ENCODE results near the gene RAPGEFL1. TPM values are rescaled to one million over a fixed set of nuclear protein-coding genes. Genes with fewer than 3 reads are reported as not detected.

RAPGEFL1 gene
- total RNA-seq, 1 experiment from 2014 or later: 1.5 TPM

DNA sequence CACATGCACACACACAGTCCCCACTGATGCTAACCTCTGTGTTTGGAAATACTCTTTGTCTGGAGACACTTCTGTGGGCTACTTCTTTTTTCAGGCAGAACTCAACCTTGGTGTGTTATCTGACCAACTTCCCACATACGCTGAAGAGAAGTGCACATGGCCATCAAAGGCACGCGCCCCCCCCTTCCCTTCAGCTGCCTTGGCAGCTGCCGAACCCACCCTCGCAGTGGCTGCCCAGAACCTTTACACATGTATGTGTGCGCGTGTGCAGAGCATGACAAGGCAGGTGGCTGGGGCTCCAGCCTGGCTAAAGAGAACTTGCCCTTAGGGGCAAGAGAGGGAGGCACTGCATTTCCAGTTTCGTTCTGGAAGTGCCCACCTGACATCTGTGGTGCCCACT lies 3.9 kb downstream of the RAPGEFL1 start:
- no peak overlapping the region for H3K4me2 ChIP-seq (ENCODE audit: low read length)
- DNase-seq (no peak), ATAC-seq (no peak)
- H3K27ac ChIP-seq (ENCODE audit: low read length): no peak overlapping the region
- H4K20me1 ChIP-seq (ENCODE audit: low read length): no peaks in the 10 kb centered on the region
- H3K4me3 ChIP-seq (ENCODE audit: low read length): no peak overlapping the region
- no peak for TF ChIP-seq EZH2phosphoT487 (IDR thresholded peaks at IDR 0.05; ENCODE audit: borderline replicate concordance, low read length)
- TF ChIP-seq EZH2 (IDR thresholded peaks at IDR 0.05; ENCODE audit: low read length, unreplicated experiment): no peak
- TF ChIP-seq, protein P1, sequence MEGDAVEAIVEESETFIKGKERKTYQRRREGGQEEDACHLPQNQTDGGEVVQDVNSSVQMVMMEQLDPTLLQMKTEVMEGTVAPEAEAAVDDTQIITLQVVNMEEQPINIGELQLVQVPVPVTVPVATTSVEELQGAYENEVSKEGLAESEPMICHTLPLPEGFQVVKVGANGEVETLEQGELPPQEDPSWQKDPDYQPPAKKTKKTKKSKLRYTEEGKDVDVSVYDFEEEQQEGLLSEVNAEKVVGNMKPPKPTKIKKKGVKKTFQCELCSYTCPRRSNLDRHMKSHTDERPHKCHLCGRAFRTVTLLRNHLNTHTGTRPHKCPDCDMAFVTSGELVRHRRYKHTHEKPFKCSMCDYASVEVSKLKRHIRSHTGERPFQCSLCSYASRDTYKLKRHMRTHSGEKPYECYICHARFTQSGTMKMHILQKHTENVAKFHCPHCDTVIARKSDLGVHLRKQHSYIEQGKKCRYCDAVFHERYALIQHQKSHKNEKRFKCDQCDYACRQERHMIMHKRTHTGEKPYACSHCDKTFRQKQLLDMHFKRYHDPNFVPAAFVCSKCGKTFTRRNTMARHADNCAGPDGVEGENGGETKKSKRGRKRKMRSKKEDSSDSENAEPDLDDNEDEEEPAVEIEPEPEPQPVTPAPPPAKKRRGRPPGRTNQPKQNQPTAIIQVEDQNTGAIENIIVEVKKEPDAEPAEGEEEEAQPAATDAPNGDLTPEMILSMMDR (conservative IDR thresholded peaks at IDR 0.05; ENCODE audit: low read depth, low read length): no peak
- intact Hi-C loops (cut with micrococcal nuclease): no loop called here
- BruUV-seq (replicated peaks): no TSS peak
- H3K9me3 ChIP-seq (ENCODE audit: low read length): no peaks in the 10 kb centered on the region
- ChIA-PET POLR2A (ENCODE audit: unreplicated experiment) (no interaction called here), CTCF (no interaction called here)
- no peaks in the 10 kb centered on the region for H3K79me2 ChIP-seq (ENCODE audit: low read length)
- no peaks in the 10 kb centered on the region for H3F3A ChIP-seq (ENCODE audit: low read length, unreplicated experiment)
- no peak overlapping the region for H3K9ac ChIP-seq (ENCODE audit: low read length)
- no peaks in the 10 kb centered on the region for H3K9me2 ChIP-seq (replicated peaks; ENCODE audit: low read length)
- no peaks in the 10 kb centered on the region for H3K27me3 ChIP-seq (ENCODE audit: low read length)
- H2AFZ ChIP-seq (ENCODE audit: low read length): no peak overlapping the region
- no peaks in the 10 kb centered on the region for H3K36me3 ChIP-seq (ENCODE audit: low read depth, low read length)
- no peaks in the 10 kb centered on the region for H3K4me1 ChIP-seq (ENCODE audit: insufficient read depth, low read length)

DNA sequence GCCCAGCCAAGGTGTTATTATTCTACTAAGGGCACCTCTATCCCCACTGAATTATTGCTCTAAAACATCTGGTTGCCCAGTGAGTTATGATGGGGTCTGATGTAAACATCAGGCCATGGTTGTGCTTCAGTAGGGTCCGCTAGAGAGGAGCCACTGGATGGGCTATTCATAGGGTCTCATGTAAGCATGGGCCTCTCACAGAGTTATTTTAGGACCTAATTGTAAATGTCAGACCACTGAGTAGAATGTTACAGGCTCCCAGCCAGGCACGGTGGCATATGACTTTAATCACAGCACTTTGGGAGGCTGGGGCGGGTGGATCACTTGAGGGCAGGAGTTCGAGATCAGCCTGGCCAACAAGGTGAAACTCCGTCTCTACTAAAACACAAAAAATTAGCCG lies 5.3 kb downstream of the RAPGEFL1 start:
- H3K9me3 ChIP-seq (ENCODE audit: low read length): no peaks in the 10 kb centered on the region
- TF ChIP-seq, protein P1 (conservative IDR thresholded peaks at IDR 0.05; ENCODE audit: low read depth, low read length): no peak
- TF ChIP-seq EZH2 (IDR thresholded peaks at IDR 0.05; ENCODE audit: low read length, unreplicated experiment) (no peak), EZH2phosphoT487 (IDR thresholded peaks at IDR 0.05; ENCODE audit: borderline replicate concordance, low read length) (no peak)
- ATAC-seq (no peak), DNase-seq (no peak)
- no peaks in the 10 kb centered on the region for H3K79me2 ChIP-seq (ENCODE audit: low read length)
- CTCF ChIA-PET: no interaction called here
- H3K9ac ChIP-seq (ENCODE audit: low read length): no peak overlapping the region
- H3K36me3 ChIP-seq (ENCODE audit: low read depth, low read length): no peaks in the 10 kb centered on the region
- no TSS peak for BruUV-seq (replicated peaks)
- H3K4me3 ChIP-seq (ENCODE audit: low read length): no peak overlapping the region
- no peak overlapping the region for H3K4me2 ChIP-seq (ENCODE audit: low read length)
- H4K20me1 ChIP-seq (ENCODE audit: low read length): no peaks in the 10 kb centered on the region
- no peaks in the 10 kb centered on the region for H3F3A ChIP-seq (ENCODE audit: low read length, unreplicated experiment)
- H3K9me2 ChIP-seq (replicated peaks; ENCODE audit: low read length): no peaks in the 10 kb centered on the region
- no peak overlapping the region for H3K27ac ChIP-seq (ENCODE audit: low read length)
- no peak overlapping the region for H2AFZ ChIP-seq (ENCODE audit: low read length)
- no peaks in the 10 kb centered on the region for H3K27me3 ChIP-seq (ENCODE audit: low read length)
- intact Hi-C loops (cut with micrococcal nuclease): no loop called here
- H3K4me1 ChIP-seq (ENCODE audit: insufficient read depth, low read length): no peaks in the 10 kb centered on the region
- POLR2A ChIA-PET (ENCODE audit: unreplicated experiment): no interaction called here

DNA sequence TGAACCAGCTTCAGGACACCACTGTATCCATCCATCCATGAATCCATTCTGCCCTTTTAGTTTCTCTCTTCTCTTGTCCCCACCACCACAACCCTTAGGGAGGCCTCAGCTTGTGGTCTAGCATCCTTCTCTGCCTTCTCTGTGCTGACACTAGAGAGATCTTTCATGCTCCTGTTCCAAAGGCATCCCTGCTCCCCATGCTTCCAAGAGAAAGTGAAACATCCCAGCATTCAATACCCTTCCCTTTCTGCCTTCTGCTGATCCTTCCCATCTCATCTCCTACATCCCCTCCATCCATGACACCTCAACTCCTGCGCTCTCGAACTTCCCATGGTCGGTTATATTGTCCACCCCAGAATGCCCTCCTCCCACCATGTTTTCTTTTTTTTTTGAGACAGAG lies 10.0 kb downstream of the RAPGEFL1 start:
- no peak for ATAC-seq
- no peaks in the 10 kb centered on the region for H3F3A ChIP-seq (ENCODE audit: low read length, unreplicated experiment)
- H3K27me3 ChIP-seq (ENCODE audit: low read length): no peaks in the 10 kb centered on the region
- H3K27ac ChIP-seq (ENCODE audit: low read length): no peak overlapping the region
- H3K9me2 ChIP-seq (replicated peaks; ENCODE audit: low read length): no peaks in the 10 kb centered on the region
- intact Hi-C loops (cut with micrococcal nuclease): no loop called here
- no peak overlapping the region for H3K9ac ChIP-seq (ENCODE audit: low read length)
- DNase-seq: no peak
- no peaks in the 10 kb centered on the region for H4K20me1 ChIP-seq (ENCODE audit: low read length)
- ChIA-PET CTCF (no interaction called here), POLR2A (ENCODE audit: unreplicated experiment) (no interaction called here)
- peaks cover 11% of the 10 kb centered on the region for H3K4me1 ChIP-seq (ENCODE audit: insufficient read depth, low read length)
- H2AFZ ChIP-seq (ENCODE audit: low read length): no peak overlapping the region
- no peaks in the 10 kb centered on the region for H3K9me3 ChIP-seq (ENCODE audit: low read length)
- TF ChIP-seq, protein P1 (conservative IDR thresholded peaks at IDR 0.05; ENCODE audit: low read depth, low read length): no peak
- no peak for TF ChIP-seq EZH2 (IDR thresholded peaks at IDR 0.05; ENCODE audit: low read length, unreplicated experiment)
- no peak for TF ChIP-seq EZH2phosphoT487 (IDR thresholded peaks at IDR 0.05; ENCODE audit: borderline replicate concordance, low read length)
- no peak overlapping the region for H3K4me3 ChIP-seq (ENCODE audit: low read length)
- no peak overlapping the region for H3K4me2 ChIP-seq (ENCODE audit: low read length)
- H3K36me3 ChIP-seq (ENCODE audit: low read depth, low read length): no peaks in the 10 kb centered on the region
- H3K79me2 ChIP-seq (ENCODE audit: low read length): no peaks in the 10 kb centered on the region
- BruUV-seq (replicated peaks): no TSS peak

Measured in PC-3 (cell line).